GM21528 (cell line): ENCODE measurements around the gene ATG10.

ENCODE experiments used
- ATAC-seq: cut with Tn5 transposase; IDR thresholded peaks from one replicate; pipeline ENCODE4 v1.9.1; 2021; ENCODE audit warnings: mild to moderate bottlenecking, moderate library complexity; ENCODE audit not compliant: unreplicated experiment, low FRiP score

The ATG10 gene

GRCh38 chr5:82160948-82161347 lies 189.1 kb downstream of the ATG10 start:
- ATAC-seq, result no peak

DNA sequence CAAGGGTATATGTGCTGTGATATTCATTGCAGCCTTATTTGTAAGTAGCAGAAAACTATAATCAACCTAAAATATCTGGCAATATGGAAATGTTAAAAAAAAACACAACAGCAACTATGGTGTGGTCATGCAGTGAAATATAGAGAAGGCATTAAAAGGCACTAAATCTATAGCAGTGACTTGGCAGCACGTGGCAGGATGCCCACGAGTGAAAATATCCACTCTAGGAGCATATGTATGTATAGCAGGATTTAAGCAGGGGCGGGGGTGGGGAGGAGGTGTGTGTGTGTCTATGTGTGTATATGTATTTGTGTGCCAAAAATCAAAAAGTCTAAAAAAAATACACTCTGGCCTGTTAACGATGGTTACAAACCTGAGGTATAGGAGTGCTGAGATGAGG lies 190.8 kb downstream of the ATG10 start:
- no peak for ATAC-seq

DNA sequence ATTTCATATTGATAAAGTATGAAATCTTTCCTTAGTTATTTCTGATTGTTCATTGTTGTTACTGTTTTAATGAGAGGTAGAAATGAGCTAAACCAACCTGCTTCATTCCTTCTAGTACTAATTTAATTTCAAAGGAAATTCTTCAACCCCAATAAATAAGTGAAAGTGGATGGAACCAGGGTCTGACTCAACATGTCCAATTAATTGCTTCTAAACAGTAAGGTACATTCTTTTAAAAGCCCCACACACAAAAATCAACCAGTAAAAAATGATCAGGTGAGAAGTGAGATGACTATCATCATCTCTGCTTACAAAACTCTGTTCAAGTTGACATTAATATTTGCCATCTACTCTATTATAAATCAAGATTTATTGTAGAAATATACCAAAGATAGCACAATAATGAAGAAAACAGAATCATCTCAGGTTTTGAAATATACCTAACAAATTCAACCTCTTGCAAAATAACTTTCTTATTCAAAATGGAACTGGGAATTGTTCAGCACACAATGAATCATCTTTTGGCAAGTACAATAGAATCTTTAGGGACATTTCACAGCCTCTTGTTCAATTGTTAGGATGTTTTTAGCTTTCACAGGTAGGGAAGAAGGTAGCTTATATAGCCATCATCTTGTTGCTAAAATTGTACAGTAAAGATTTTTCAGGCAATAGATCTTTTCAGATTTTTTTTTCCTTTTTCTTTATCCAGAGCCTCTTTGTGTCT lies 191.8 kb downstream of the ATG10 start:
- ATAC-seq, result no peak

DNA sequence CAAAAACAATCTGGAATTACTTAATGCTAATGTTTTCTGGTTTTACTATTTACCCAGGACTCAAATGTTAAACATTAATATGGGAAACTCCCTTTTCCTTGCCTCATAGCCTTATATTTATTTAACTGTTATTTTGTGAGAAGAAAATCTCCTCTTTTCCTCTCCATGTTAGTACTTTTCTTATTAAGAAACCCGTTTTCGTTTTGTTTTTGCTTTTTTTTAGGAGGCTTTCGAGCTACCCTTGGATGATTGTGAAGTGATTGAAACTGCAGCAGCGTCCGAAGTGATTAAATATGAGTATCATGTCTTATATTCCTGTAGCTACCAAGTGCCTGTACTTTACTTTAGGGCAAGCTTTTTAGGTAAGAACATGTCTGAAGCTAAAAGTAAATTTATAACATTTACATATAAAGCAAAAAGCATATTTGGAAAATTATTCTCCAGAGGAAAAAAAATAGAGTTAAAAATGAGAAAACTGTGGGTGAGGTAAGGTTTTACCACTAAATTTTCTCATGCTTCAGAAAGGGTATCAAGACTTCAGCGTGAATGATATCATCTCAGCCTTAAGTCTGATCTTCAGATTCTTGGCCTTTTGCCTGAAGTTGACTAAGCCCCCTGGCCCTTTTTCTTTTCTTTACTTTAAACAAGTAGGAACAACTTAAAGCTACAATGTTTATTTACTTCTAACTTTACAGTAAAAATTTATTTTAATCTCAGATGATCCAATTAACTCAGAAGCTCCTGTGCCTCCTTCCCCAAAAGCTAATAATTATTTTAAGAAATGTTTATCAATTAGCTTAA lies 192.6 kb downstream of the ATG10 start:
- ATAC-seq, result no peak

DNA sequence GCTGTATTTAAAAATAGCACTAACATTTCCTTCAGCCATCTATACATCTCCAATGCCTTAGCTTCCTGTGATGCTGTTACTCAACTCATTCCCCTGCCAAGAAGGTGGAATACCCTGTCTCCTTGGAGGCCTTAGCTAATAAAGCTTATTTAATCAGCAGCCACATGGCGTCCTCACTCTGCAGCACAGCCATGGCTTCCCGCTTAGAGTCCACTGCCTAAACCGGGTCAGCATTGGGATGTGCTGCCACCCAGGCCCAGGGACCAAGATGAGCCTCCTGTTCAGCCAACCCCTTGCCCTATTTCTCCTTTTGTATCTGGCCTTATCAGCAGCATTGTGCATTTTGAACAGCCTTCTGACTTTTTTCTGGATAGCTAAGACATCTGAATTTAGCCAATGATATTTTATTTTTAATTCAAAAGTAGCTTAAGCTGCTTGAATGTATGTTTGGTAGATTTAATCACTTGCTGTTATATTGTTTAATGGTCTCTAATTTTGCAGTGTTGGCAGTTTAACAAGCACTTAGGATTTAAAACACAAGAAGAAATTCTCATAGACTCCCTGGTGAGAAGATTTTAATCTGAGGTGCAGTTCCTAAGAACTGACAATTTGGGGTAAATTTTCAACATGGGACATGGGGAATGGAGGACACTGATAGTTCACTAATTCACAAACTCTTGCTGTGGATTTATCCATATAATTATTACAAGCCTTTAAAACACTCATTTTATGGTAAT lies 193.3 kb downstream of the ATG10 start:
- no peak for ATAC-seq

DNA sequence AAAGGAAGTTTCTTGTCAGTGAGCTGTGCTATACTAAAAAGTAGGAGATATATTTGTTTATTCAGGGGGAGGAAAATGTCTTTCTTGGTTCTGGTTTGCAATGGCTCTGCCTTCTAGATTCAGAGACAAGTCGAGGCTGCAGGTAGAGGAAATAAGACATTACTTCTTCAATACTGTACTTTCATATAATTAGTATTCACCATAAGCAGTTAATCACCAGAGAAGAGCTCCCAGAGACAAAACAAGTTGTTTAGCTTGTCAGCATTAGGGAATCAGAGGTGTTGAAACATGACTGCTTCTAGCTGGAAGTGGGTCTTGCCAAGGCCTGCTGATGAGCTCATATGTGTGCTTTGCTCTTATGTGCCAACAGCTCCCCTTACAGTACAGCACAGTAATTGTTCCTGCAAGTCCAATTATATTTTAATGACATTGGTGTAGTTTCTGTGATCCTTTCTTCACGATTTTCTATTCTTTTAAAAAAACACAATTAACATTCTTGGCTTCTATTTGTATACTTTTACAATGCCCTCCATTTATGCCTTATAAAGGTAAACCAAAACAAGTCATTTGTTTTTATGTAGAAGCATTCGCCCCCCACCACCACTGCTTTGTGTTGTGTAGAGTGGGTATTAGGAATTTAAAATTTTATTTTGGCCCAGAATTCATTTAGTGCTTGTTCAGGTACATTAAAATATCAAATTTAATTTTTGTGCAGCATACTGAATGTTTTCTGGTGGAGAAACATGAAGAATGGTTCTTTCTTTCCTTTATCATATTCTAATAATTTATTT lies 194.1 kb downstream of the ATG10 start:
- peak; percentile 81 for ATAC-seq

- ATAC-seq, result no peak
Observed at GRCh38 chr5:82167372-82167935, 195.6 kb downstream of the ATG10 start.

GRCh38 chr5:82168294-82168693 lies 196.5 kb downstream of the ATG10 start:
- no peak for ATAC-seq

DNA sequence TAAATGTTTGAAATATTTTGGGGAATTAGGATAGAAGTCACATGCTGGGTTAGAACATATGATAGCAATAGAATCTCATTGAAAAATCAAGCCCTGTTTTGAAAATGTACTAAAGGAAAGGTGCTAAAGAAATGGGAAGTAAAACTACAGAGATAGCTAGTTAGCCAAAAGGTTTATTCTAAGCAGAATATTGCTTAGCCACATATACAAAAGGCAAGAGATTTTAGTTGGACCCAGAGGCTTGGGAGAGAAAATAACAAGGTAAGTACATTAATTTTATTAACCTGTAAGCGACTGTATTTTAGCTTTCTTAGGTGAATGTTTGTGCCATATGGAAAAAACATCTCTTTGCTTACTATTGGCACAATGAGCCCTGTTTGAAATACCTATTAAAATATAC lies 198.1 kb downstream of the ATG10 start:
- ATAC-seq, result no peak

- peak; percentile 97 for ATAC-seq
Observed at GRCh38 chr5:82174128-82174918, 202.5 kb downstream of the ATG10 start.

- ATAC-seq, result no peak
Observed at GRCh38 chr5:82174919-82175219, 203.0 kb downstream of the ATG10 start.

GRCh38 chr5:82176115-82176814 lies 204.4 kb downstream of the ATG10 start:
- no peak for ATAC-seq

DNA sequence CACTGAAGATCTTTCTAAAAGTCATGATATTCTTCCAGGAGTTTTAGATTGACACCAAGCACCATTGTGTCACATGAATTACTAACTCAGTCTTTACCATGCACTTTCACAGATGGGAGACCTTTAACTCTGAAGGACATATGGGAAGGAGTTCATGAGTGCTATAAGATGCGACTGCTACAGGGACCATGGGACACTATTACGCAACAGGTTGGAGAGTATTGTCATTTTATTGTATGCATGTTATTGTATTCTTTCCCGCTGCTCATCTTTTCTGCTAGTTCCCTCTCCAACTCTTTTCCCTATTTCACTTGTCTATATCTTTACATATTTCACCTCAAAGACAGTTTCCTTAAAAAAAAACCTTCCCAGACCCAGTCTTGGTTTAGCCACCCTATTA lies 206.6 kb downstream of the ATG10 start:
- ATAC-seq, result no peak

DNA sequence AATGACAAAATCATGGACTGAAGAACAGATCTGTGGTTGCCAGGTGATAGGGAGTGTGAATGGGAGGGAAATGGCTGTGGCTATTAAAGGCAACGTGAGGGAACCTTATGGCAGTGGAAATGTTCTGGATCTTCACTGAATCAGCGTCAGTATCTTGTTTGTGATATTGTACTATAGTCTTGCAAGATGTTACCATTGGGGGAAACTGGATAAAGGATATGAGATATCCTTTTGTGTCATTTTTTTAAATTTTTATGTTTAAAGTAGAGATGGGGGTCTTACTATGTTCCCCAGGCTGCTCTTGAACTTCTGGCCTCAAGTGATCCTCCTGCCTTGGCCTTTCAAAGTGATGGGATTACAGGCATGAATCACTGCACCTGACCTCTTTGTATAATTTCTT lies 210.8 kb downstream of the ATG10 start:
- ATAC-seq, result no peak

DNA sequence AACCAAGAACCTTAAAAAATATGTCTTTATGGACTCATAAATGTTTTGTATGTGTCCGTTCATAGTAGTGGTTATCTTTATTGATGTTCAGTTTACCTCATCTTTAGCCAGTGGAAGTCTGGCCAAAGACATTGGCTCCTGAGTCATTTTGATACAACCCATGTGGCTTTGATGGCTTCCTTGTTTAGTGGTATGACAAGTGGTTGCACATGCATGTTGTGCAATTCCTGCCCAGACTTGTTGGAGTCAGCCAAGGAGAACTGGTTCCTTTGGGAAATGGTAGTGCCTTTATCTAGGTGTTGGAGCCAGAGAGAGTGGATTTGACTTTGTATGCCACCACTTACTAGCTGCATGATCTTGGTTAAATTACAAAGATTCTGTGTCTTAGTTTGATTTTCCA lies 212.0 kb downstream of the ATG10 start:
- no peak for ATAC-seq

DNA sequence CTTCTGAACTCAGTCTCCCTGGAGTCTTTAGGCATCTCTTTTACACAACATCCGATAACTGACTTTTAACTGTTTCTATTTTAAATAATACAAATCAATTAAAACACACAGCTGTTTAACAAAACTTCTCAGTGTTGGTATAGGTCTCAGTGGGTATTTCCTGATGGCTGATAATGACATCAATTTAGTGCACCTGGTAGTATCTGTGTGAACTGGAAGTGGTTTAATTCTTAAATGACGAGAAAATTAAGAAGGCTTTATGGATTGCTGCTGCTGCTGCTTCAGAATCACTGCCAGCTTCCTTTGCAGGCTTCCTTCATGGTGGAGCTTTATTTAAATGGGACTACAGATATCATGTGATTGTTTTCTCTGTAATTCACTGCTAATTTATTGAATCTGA lies 214.0 kb downstream of the ATG10 start:
- no peak for ATAC-seq

GRCh38 chr5:82197550-82197949 lies 225.7 kb downstream of the ATG10 start:
- no peak for ATAC-seq

GRCh38 chr5:82204567-82204966 lies 232.7 kb downstream of the ATG10 start:
- ATAC-seq, result no peak

GRCh38 chr5:82205005-82205404 lies 233.2 kb downstream of the ATG10 start:
- no peak for ATAC-seq
